Measurements from ENCODE around the gene LCN10. TPM values are rescaled to one million over a fixed set of nuclear protein-coding genes. Genes with fewer than 3 reads are reported as not detected.

The LCN10 gene
- total RNA-seq, 2 donors from 2014 or later, result 0.90 TPM; not detected in 1

DNA sequence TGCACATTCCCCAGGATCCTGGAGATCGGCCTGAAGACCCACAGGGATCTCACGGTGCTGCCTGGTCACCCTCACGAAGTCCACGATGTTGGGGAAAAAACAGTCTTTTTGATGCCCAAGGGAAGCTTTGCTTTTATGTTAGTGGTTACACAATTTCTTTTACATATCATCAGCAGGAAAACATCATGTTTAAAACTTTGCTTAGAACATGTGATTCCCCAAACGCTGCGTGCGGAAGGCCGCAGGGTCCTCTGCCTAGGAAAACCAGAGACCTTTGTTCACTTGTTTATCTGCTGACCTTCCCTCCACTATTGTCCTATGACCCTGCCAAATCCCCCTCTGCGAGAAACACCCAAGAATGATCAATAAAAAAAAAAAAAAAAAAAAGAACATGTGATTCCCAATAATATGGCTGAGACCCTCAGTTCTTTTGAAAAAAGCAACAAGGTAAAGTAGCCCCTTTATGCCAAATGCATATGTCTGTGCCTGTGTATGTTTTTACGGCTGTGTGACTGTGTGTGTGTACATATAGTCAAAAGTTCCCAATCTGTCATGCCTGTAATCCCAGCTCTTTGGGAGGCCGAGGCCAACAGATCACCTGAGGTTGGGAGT, 44.0 kb downstream of the LCN10 start:
- no peak for ATAC-seq
- no peak overlapping the region for H3K27ac Mint-ChIP-seq
- H3K27me3 Mint-ChIP-seq, result peaks cover 23% of the 10 kb centered on the region
- peaks cover 8% of the 10 kb centered on the region for H3K4me1 Mint-ChIP-seq
- no peak overlapping the region for H3K4me3 Mint-ChIP-seq
- no peaks in the 10 kb centered on the region for H3K9me3 ChIP-seq (ENCODE audit: control insufficient read depth, low read length, poor library complexity, severe bottlenecking)
- DNase-seq, result no peak
- no peaks in the 10 kb centered on the region for H3K36me3 Mint-ChIP-seq (ENCODE audit: low read depth)

DNA sequence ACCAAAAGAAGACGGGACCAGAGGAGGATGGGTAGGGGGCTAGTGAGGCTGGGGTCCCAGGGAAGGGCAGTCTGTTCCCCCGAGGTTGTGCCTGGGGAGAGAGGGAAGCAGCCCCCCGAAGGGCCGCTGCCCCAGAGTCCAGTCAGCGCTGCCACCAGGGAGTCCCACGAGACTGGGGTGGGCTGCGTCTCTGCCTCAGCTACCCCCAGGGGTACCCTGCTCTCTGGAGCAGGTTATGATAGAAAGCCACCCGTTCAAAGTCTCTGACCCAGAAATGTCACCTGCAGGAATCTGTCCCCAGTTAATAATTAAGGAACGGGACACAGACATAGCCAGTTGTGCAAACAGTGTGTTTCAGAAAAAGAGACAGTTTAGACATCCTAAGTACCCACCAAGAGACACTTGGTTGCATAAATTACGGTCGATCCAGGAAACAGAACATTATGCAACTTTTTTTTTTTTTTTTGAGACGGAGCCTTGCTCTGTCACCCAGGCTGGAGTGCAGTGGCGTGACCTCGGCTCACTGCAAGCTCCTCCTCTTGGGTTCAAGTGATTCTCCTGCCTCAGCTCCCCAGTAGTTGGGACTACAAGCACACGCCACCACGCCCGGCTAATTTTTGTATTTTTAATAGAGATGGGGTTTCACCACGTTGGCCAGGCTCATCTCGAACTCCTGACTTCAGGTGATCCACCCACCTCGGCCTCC, 44.8 kb downstream of the LCN10 start:
- no peak overlapping the region for H3K4me3 Mint-ChIP-seq
- peaks cover 8% of the 10 kb centered on the region for H3K4me1 Mint-ChIP-seq
- no peak for ATAC-seq
- DNase-seq, result no peak
- no peaks in the 10 kb centered on the region for H3K9me3 ChIP-seq (ENCODE audit: control insufficient read depth, low read length, poor library complexity, severe bottlenecking)
- H3K27ac Mint-ChIP-seq, result no peak overlapping the region
- no peaks in the 10 kb centered on the region for H3K36me3 Mint-ChIP-seq (ENCODE audit: low read depth)
- peaks cover 28% of the 10 kb centered on the region for H3K27me3 Mint-ChIP-seq

DNA sequence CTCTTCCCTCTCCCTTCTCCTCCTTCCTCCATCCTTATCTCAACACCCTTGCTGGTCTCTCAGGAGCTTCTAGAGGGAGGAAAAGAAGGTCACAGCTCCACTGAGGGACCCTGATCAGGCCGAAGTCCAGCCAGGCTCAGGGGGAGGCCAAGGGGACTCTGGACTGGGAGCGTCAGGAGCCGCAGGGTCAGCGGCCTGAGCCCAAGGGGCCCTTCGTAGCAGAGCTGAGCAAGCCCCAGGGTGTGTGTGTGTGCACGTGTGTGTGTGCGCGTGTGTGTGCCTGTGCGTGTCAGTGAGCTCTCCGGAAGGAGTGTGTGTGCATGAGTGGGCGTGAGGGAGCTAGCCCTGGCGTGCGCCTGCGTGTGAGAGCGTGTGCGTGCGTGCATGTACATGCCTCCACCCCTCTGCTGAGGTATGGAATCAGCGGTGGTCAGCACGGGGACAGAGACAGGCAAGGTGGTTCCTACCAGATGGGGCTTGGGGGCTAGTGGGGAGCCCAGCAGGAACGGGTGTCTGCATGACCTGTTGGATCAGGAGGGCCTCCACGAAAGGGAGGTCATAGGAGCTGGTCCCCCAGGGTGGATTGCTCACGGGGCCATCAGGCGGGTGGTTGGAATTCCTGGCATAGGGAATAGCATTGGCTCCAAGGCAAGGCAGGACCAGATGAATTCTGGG, 45.5 kb downstream of the LCN10 start:
- Mint-ChIP-seq H3K36me3 (ENCODE audit: low read depth) (no peaks in the 10 kb centered on the region), H3K27me3 (peaks cover 28% of the 10 kb centered on the region), H3K27ac (no peak overlapping the region), H3K4me3 (no peak overlapping the region), H3K4me1 (peaks cover 8% of the 10 kb centered on the region)
- ATAC-seq (no peak), DNase-seq (no peak)
- H3K9me3 ChIP-seq (ENCODE audit: control insufficient read depth, low read length, poor library complexity, severe bottlenecking), result no peaks in the 10 kb centered on the region

DNA sequence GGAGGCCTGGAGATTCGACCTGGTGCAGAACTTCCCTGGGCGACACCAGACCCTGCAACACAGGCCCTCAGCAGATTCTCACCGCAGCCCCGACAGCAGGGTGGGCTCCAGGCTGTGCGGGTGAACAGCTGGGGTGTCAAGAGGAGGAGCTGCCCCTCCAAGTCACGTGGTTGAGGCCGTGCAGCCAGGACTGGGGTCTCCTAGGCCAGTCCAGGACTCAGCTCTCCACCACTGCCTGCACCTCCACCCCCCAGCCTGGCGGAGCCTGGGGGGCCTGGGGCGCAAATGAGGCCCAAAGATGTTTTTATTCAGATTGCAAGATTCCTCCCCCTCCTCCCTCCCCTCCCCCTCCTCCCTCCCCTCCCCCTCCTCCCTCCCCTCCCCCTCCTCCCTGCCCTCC, 46.2 kb downstream of the LCN10 start:
- no peak overlapping the region for H3K4me3 Mint-ChIP-seq
- H3K27me3 Mint-ChIP-seq, result peaks cover 27% of the 10 kb centered on the region
- H3K36me3 Mint-ChIP-seq (ENCODE audit: low read depth), result no peaks in the 10 kb centered on the region
- peaks cover 6% of the 10 kb centered on the region for H3K4me1 Mint-ChIP-seq
- no peak overlapping the region for H3K27ac Mint-ChIP-seq
- no peak for ATAC-seq
- no peaks in the 10 kb centered on the region for H3K9me3 ChIP-seq (ENCODE audit: control insufficient read depth, low read length, poor library complexity, severe bottlenecking)
- no peak for DNase-seq

DNA sequence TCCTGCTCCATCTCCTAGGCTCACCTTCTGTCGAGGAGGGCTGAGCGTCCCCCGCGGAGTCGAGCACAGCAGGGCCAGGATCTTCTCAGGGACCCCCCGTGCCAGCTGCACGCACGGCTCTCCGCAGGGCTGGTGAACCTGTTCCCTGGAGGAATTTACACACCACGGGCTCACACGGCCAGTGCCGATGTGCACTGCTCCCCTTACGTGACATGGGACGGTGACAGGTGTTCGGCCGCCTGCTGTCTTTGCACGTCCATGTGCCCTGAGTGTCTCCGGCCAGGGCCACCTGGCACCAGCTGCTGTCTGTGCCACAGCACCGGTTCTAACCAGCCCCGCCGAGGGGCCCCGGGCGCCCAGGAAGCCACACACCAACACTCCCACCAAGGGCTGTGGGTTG, 46.8 kb downstream of the LCN10 start:
- H3K9me3 ChIP-seq (ENCODE audit: control insufficient read depth, low read length, poor library complexity, severe bottlenecking), result no peaks in the 10 kb centered on the region
- H3K36me3 Mint-ChIP-seq (ENCODE audit: low read depth), result no peaks in the 10 kb centered on the region
- H3K4me1 Mint-ChIP-seq, result peaks cover 2% of the 10 kb centered on the region
- no peak overlapping the region for H3K27ac Mint-ChIP-seq
- H3K4me3 Mint-ChIP-seq, result no peak overlapping the region
- ATAC-seq (no peak), DNase-seq (no peak)
- peaks cover 24% of the 10 kb centered on the region for H3K27me3 Mint-ChIP-seq

DNA sequence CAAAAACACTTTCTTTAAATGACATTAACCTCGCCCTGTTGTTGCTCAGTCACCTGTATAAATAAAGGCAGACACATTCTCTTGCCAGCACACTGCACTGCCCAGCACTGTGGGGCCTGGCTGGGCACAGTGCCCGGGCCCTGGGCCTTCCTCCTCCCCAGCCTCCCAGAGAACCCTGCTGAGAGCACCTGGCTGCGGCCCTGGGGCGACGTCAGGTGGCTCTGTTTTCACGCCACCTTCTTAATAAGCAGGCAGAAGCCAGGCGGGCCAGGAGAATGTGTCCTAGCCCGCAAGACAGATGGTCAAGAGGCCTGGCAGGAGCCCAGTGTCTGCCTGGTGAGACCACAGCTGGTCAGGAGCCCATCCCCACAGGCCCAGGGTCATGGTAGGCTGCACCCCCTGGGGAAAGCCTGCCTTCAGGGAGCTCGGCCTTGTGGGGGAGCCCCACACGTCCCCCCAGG, 47.3 kb downstream of the LCN10 start:
- Mint-ChIP-seq H3K36me3 (ENCODE audit: low read depth) (no peaks in the 10 kb centered on the region), H3K4me1 (no peaks in the 10 kb centered on the region), H3K4me3 (no peak overlapping the region), H3K27me3 (peaks cover 22% of the 10 kb centered on the region), H3K27ac (no peak overlapping the region)
- no peak for ATAC-seq
- H3K9me3 ChIP-seq (ENCODE audit: control insufficient read depth, low read length, poor library complexity, severe bottlenecking), result no peaks in the 10 kb centered on the region
- no peak for DNase-seq

DNA sequence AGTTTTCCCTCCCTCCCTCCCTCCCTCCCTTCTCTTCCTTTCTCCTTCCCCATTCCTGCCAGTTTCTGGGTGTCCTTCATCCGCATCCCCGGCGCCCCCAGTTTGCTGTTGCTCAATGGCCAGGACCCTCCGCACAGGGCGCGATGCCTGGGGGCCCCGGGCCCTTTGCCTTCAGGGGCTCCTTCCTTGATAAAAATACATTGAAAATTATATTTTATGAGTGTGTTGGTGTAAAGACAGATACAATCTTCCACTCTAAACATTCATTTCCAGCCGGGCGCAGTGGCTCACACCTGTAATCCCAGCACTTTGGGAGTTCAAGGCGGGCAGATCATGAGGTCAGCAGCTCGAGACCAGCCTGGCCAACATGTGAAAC, 47.9 kb downstream of the LCN10 start:
- no peak for ATAC-seq
- Mint-ChIP-seq H3K4me3 (no peak overlapping the region), H3K36me3 (ENCODE audit: low read depth) (no peaks in the 10 kb centered on the region), H3K27me3 (peaks cover 20% of the 10 kb centered on the region), H3K27ac (no peak overlapping the region), H3K4me1 (no peaks in the 10 kb centered on the region)
- DNase-seq, result no peak
- H3K9me3 ChIP-seq (ENCODE audit: control insufficient read depth, low read length, poor library complexity, severe bottlenecking), result no peaks in the 10 kb centered on the region

DNA sequence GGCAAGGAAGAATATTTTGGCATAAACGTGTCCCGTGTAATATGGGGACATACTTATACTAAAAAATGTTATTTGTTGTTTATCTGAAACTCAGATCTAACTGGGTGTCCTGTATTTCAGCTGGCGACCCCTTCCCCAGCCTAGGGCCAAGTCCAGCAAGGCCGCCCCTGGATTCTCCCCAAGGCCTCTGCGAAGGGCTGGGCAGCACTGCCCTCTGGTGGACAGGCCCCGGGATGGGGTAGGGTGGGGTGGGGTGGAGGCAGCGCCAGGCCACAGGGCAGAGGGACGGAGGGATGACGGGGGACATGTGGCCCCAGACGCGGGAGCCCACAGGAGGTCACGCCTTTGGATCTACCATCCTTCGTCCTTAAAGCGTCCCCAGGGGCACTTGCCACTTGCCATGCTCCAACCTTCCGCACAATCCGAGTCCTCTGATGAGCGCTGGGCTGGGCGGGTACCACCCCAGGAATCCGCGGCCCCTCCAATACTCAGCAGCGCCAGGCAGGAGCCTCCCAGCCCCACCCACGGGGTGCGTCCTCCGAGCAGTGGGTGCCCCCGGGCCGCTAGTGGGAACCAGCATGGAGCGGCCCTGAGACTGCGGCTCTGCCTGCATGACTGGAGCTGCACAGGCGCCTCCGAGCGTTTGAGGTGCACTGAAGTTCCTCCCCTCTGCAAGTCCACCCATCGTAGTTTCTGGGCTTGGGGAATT, 48.4 kb downstream of the LCN10 start:
- no peaks in the 10 kb centered on the region for H3K36me3 Mint-ChIP-seq (ENCODE audit: low read depth)
- DNase-seq (no peak), ATAC-seq (peak; percentile 50)
- no peaks in the 10 kb centered on the region for H3K9me3 ChIP-seq (ENCODE audit: control insufficient read depth, low read length, poor library complexity, severe bottlenecking)
- no peak overlapping the region for H3K4me3 Mint-ChIP-seq
- H3K27me3 Mint-ChIP-seq, result peaks cover 20% of the 10 kb centered on the region
- H3K4me1 Mint-ChIP-seq, result no peaks in the 10 kb centered on the region
- H3K27ac Mint-ChIP-seq, result no peak overlapping the region

DNA sequence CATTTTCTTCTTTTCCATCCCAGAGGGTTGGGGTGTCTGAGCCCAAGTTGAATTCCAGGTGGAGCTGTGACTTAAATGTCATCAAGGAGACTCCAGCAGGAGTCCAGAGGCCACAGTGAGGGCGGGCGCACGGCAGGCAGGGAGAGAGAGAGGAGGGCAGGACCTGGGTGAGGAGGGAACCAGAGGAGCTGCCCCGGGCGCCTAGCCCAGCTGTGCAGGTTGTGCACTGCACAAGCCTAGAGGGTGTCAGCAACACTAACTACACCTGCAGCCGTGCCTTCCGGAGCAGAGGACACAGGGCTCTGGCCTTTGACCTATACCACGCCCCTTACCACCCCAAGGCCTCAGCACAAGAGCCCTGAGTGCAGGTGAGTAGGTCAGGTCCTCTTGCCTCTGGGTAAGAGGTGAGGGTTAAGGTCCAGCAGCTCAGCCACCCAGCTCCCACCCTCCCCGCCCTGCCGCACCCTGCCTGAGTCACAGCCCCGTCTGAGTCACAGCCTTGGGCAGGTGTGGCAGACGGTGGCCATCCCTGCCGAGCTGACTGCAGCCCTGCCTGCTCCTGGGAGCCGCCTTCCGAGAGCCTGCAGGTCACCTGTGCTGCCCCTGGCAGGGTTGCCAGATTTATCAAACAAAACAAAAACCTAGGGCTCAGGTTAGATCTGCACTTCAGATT, 49.1 kb downstream of the LCN10 start:
- ATAC-seq (no peak), DNase-seq (no peak)
- no peaks in the 10 kb centered on the region for H3K9me3 ChIP-seq (ENCODE audit: control insufficient read depth, low read length, poor library complexity, severe bottlenecking)
- Mint-ChIP-seq H3K4me3 (no peak overlapping the region), H3K36me3 (ENCODE audit: low read depth) (no peaks in the 10 kb centered on the region), H3K4me1 (no peaks in the 10 kb centered on the region), H3K27ac (no peak overlapping the region), H3K27me3 (peaks cover 20% of the 10 kb centered on the region)

DNA sequence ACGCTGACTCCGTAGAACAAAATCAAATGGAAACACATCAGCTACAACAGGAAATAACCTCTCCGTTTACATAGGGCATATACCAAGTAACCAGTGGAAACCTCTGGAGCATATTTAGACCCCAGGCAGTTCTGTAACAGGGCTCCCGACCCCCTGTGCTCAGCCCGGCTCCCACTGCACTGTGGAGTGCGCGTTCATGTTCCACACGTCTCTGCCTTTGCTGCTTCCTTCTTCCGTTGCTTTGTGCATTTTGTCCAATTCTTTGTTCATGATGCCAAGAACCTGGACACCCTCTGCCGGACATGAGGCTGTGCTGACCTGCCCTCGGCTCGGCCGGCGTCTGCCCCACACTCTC, 49.6 kb downstream of the LCN10 start:
- H3K4me3 Mint-ChIP-seq, result peak overlapping the region; percentile 7
- ATAC-seq, result no peak
- no peaks in the 10 kb centered on the region for H3K9me3 ChIP-seq (ENCODE audit: control insufficient read depth, low read length, poor library complexity, severe bottlenecking)
- H3K27me3 Mint-ChIP-seq, result peaks cover 19% of the 10 kb centered on the region
- H3K4me1 Mint-ChIP-seq, result no peaks in the 10 kb centered on the region
- no peak overlapping the region for H3K27ac Mint-ChIP-seq
- no peaks in the 10 kb centered on the region for H3K36me3 Mint-ChIP-seq (ENCODE audit: low read depth)
- DNase-seq, result no peak

DNA sequence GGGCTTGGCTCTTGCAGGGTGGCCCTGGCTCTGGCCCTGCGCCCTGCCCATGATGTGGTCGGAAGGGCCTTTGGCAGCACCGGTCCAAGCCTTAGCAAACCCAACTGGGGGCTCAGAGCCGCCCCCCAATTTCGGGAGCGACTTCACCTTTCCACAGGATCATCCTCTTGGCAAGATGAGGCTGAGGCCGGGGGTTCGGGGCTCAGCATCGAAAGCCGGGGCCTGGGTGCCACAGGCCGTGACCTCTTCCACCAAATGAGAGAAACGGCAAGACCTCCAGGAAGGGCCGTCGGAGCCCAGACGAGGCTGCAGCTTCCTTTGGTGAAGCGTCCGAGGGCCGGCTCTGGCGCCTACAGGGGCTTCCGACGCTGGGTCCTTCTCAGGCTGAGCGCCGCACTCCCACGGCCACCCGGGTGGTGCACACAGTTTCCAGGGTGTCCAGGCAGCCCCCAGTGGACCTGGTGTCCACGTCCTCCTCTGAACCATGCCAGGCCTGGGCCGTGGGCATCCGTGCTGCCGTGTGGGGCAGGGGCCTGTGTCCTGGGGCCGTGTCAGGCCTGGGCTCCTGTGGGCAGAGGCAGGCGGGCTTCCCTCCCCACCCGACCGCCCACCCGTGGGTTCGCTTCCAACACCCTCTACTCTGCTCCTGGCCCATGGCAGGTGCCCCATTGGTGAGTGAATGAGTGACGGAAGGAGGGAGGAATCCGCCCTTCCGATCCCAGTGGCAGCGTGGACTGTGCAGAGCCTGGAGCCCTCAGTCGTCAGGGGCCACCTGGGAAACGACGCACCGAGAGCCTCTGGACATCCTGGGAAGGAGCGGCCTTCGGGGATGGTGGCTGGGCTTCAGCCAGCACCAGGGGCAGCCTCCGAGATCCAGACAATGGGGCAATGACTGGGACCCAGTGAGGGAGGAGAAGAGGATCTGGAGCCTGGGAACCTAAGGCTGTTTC, 50.3 kb downstream of the LCN10 start:
- DNase-seq (no peak), ATAC-seq (no peak)
- no peaks in the 10 kb centered on the region for H3K36me3 Mint-ChIP-seq (ENCODE audit: low read depth)
- H3K9me3 ChIP-seq (ENCODE audit: control insufficient read depth, low read length, poor library complexity, severe bottlenecking), result no peaks in the 10 kb centered on the region
- H3K27ac Mint-ChIP-seq, result no peak overlapping the region
- no peak overlapping the region for H3K4me3 Mint-ChIP-seq
- H3K4me1 Mint-ChIP-seq, result no peaks in the 10 kb centered on the region
- peaks cover 13% of the 10 kb centered on the region for H3K27me3 Mint-ChIP-seq

Measured in T-helper 17 cell (primary cell).